Kasumi-1 (cell line): ENCODE measurements around the gene CEACAM21.
A peak's percentile ranks its signal among the peaks of the same experiment; 100 is the strongest.

Source experiments
- DNase-seq, 2 experiments: peaks; one replicate each; lab custom pipeline; 2025; lab: John Stamatoyannopoulos, UW

CEACAM21 gene

DNA sequence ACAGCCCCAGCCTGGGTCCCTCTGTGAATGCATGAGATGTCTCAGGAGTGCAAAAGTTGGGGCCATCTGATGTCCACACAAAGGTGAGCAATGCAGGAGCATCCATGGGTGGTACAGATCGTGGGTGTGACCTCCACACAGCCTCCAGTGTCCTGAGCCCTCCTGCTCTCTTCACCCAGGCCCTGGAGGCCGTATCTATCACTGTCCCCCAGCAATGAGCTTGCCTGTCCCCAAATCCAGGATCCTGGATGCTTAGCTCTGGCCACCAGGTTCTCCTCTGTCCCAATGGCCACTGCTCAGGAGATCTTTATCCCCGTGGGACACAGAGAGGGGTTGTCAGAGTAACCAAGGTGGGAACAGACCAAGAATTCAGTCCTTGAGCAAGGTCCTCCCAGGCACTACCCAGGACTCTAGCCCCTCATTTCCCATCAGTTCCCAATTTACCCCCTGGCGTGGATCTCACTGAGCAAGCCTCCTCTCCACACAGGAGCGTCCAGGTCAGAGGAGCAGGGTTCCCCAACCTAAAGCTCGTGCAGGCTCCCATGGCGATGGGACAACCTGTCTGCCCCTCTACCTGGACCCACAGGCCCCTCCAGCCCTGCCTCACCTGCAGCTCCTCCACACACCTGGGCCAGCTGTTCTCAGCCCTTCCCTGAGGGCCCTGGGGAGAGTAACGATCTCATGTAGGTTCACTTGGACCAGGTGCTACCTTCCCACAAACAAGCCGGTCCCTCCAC, 11.3 kb downstream of the CEACAM21 start:
- no peak for DNase-seq

DNA sequence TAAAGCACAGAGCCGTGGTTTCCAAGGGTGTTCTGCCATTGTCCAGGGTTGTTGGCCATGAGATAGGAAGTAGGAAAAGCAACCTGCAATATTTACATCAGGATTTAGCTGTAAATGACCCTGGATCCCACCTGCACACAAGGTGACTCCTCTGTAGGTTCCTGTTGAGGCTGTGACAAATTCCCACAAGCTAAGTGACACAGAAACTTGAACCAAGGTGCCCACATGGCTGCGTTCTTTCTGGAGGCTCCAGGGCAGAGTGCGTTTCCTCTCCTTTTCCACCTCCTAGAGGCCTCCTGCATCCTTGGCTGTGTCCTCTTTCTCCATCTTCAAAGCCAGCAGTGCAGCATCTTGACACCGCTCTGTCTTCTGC, 11.9 kb downstream of the CEACAM21 start:
- no peak for DNase-seq

DNA sequence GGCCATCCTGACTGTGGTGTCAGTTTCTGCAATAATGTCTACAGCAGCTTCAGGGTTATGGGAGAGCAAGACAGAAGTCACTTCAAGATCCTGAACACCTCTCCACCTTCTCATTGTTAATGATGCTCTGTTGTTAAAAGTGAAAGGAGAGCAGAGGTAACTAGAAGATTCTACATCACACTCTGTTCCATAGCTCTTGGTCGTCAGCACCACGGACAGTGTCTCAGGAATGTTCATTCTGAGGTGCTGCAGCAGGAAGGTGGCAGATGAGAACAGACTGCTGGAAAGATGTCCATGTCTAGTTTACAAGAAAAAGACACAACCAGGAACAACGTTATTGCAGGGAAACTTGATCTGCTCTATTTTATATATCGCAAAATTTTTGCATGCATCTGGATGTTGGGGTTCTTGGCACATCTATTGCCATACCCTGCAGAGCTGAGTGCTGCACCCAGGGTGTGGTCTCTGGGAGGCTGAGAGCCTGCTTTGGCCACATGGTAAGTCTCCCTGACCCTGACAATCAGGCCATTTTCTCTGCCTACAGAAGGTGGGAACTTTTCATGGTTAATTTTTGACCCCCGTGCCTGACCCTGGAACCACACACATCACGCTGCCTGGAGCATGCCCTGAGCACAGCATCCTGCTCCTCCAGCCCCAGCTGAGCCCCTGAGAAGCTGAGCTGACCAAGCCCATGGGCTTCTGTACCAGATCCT, 12.7 kb downstream of the CEACAM21 start:
- DNase-seq = peak; percentile 14 to 27

DNA sequence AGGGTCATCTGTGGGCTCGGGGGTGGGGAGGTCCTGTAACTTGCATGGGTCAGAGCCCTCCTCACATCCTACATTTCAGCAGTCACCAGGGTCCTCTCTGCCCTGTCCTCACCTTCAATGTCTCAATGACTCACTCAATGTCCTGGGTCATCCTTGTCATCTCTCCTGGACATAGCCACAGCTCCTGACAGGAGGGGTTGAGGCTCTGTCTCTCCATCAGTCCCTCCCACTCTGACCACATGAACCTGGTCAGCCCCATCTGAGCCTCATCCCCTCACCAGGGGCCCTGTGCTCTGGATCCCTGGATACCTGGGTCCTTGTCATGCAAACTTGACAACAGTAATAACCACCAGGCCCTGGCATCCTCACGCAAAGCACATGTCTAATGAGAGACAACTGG, 13.4 kb downstream of the CEACAM21 start:
- DNase-seq = no peak

DNA sequence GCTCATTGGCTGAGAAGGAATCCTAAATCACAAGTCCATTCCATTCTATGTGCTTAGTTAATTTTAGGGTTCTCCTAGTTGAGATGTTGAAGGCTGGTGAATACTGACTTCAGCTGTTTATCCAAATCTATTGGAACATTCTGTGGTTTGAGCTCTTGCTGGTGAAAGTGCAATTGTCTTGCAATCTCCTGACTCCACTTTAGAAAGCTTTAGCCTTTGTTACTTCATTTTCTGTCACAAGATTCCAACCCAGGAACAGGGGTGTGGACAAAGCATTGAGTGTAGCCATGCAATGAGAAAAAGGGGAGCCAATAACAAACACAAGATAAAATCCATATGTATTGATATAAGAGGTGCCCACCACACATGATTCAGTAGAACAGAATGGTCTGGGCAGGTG, 15.0 kb downstream of the CEACAM21 start:
- no peak for DNase-seq

DNA sequence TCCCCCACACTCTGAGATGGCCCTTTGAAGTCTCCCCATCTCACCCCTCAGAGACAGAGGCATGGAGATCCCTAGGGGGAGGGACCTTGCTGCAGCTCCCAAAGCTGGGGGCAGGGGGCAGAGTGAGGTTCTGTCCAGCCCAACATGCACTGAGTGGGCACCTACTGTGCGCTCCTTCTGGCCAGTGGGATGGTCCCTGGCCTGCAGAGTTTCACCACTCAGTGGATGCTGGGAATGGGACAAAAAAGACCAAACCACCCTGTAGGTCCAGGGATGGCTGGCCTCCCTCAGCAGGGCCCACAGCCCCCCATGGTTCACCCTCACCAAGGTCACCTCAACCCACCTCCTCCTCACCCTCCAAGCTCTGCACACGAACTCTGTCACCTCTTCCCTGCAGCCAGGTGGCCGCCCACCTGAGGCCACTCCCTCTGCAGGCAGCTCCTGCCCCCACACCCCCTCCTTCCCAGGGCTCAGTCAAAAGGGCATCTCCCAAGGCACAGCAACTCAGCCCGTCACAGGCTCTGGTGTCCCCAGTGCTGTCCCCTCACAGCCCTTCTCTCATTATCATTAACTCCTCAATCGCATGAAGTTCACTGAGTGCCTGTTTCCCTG, 16.1 kb downstream of the CEACAM21 start:
- no peak for DNase-seq

DNA sequence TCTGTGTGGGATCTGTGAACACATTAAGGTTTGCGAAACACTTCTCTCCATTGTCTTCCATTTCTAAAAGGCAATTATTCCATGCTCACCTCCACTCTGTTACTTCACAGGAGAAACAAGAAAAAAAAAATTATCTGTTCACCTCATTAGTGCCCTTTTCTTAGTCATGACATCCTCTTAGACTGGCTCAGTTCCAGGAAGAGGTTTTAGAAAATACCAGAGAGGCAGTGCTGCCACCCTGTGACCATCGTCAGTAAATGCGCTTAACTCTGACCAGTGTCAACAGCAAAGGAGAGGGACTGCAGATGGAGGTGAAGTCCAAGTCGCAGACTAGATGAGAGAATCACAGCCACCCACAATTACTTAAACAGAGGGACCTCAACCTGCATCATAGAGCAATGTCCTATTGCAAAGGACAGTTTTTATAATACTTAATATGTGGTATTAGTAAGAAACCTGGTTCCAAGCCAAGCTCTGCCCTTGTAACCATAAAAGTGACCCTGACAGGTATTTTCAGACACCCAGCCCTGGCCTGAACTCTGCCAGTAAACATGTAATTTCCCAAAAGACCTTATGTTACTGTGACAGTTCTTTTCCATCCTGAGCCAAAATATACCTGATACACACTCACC, 19.4 kb downstream of the CEACAM21 start:
- peak; percentile 83 to 86 for DNase-seq

DNA sequence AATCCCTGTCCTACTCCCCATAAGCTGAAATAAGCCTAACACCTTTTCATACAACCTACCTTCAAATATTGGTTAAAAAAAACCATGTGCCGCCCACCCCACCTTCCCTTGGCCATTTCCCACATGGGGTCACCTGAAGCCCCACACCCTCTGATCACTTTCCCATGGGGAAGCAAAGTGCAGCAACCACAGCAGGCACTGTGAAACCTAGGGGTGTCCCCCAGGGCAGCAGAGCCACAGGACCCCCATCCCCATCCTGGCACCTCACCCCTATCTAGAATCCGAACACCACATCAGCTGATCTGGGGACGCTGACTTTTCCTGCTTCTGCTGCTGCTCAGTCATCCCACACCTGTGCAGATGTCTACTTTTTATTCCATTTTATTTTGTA, 19.9 kb downstream of the CEACAM21 start:
- no peak for DNase-seq

DNA sequence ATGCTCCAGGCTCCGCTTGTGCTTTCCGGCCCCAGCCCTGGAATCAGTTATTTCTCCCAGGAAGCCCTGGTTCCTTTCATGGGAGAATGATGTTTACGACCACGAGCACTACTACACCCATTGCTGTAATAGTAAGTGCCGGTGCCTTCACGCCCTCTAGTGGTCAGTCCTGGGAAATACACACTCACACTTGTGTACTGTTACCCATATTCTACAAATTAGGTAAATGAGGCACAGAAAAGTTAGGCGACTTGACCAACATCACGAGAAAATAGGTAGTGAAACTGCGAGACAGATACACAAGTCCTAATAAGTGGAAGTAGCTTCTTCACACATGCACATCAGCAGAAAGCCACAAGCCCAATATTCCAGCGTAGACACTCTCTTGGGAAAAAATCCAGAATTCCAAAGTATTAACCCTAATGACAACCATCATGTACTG, 21.7 kb downstream of the CEACAM21 start:
- DNase-seq = peak; percentile 76 to 78

DNA sequence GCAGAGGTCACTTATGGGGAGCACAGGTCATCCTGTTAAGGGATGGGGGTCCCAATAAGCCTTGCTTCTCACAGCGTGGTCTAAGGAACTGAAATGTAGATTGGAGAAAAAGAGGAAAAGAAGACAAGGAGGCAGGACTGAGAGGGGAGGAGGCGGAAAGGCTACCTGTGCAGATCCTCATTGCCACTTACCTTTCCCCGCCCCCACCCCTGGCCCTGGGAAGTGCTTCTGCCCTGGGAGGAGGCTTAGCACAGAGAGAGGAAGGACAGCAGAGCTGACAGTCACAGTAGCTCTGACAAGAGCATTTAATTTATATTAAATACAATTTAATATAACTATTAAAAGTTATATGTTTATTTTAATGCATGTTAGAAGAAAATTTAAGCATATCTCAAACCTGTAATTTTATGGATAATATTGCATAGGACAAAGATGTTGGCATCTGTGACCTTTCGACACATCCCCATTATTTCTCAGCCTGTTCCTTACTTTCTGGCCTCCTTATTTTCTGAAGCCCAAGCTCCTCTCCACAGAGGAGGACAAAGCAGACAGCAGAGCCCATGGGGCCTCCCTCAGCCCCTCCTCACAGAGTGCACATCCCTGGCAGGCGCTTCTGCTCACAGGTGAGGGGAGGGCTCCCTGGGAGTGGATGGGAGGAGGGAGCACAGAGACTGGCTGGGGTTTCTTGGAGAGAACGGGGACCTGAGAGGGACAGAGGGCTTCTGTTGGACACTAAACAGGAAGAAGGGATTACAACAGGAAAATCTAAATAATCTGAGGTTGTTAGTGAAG, 23.4 kb downstream of the CEACAM21 start:
- no peak for DNase-seq

DNA sequence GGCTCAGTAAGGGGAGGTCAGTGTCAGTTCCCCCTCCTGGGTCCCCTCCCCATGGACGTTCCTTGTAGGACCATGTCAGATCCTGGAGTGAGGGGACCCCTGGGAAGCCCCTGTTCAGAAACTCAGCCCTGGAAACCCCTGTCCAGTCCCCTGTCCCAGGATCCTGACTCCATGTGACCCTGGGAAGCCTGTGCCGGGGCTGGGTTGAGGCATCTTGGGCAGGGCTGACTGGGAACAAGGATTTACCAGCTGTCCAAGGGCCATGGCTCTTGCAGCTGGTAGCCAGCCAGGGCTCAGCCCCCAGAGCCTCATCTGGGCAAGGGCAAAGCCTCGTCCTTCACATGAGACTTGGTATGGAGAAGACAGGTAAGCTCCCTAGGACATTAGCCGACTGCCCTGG, 25.8 kb downstream of the CEACAM21 start:
- no peak for DNase-seq

DNA sequence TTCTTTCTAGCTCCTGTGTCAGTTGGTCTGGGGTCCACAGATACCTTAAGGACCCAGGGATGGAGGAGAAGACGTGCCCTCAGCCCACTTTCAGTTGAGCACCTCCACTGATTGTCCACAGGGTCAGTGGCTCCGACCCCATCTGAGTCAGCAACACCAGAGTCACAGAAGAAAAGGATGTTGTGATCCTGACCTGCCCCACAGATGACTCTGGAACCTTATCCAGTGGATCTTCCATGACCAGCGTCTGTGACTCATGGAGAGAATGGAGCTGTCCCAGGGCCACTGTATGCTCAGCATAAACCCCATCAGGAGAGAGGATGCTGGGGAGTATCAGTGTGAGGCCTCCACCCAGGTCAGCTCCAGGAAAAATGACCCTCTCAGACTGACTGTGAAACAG, 28.9 kb downstream of the CEACAM21 start:
- no peak for DNase-seq

DNA sequence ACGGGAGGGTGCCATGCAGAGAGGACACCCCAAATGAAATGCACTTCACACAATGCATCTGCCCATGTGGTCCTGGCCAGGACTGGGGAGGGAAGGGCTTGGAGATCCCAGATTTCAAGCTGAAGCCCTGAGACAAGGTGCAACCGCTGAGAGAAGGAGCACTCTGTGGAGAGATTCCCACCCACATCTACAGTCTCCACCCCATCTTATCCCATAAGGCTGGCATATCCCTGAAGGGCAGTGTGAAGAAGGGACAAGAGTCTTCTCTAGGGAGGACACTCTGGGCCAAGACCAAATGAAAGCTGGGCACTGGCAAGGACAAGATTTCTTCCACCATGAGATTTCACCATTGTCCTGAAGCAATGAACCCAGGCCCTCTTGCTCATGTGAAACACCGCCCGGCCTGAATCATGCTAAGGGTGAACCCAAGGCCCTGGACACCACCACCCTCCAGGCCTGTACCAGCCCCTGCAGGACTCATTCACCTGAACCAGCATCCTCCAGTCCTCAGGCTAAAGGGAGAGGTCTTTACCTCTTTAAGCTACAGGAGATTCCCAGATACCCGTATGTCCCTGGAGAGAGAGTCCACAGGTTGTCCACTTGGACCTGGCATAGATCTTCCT, 30.4 kb downstream of the CEACAM21 start:
- DNase-seq = no peak

DNA sequence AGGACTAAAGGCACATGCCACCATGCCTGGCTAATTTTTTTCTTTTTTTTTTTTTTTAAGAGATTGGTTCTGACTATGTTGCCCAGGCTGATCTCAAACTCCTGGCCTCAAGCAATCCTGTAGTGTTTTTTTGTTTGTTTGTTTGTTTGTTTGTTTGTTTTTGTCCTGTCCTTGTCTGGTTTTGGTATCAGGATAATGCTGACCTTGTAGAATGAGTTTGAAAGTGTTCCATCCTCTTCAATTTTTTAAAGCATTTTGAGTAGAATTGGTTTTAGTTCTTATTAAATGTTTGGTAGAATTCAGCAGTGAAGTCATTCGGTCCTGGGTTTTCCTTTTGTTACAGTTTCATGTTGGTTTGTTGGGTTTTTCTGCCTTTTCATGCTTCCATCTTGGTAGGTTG, 31.7 kb downstream of the CEACAM21 start:
- DNase-seq = no peak

DNA sequence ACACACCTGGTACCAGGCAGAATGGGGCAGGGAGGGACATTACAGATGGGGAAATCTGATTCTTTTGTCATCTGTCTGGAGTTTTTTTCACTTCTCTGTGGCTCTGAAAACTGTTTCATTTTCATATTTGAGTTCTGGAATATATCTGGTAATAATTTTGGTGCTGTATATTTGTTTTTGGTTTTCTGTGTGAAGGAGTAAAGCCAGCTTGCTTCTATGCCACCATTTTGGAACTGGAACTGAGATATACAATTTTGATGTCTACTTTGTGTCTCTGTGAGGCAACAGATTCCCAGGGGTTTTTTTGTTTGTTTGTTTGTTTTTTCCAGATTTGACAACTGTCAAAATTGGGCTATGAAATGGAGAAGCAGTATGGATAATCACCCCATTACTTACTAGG, 34.8 kb downstream of the CEACAM21 start:
- DNase-seq = no peak

DNA sequence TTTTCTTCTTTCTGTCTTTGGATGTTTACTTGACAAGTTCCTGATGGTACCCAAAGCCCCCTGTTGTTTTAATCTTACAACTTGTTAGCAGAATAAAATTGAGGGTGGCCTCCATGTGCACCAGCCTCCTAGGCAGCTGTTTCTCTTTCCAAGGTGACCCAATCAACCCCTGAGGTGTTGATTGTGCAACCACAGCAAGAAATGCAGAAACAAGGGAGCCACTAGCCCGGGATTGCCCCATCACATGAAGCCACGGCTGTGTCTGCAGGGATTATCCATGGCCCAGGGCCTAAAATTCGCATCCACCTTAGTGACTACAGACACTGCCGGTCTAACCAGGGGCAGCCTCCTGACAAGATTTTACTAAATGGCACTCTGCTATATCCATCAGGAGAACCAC, 36.5 kb downstream of the CEACAM21 start:
- DNase-seq = no peak

DNA sequence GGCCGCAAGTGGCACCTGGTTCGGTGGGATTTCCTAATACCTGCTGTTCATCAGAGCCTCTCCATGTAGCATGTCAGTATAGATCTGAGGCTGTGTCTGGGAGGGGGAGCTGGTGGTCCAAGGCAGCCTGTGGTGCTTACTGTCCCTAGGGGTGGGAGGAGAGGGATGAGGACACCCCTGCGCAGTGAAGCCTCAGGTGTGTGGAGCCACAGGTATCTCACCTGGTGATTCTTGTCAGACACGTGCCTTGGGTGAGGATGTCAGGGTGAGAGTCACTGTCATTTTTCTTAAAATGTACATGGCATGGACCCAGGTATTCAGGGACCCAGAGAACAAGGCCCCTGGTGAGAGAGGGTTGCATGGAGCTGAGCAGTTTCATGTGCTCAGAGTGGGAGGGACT, 39.2 kb downstream of the CEACAM21 start:
- no peak for DNase-seq

DNA sequence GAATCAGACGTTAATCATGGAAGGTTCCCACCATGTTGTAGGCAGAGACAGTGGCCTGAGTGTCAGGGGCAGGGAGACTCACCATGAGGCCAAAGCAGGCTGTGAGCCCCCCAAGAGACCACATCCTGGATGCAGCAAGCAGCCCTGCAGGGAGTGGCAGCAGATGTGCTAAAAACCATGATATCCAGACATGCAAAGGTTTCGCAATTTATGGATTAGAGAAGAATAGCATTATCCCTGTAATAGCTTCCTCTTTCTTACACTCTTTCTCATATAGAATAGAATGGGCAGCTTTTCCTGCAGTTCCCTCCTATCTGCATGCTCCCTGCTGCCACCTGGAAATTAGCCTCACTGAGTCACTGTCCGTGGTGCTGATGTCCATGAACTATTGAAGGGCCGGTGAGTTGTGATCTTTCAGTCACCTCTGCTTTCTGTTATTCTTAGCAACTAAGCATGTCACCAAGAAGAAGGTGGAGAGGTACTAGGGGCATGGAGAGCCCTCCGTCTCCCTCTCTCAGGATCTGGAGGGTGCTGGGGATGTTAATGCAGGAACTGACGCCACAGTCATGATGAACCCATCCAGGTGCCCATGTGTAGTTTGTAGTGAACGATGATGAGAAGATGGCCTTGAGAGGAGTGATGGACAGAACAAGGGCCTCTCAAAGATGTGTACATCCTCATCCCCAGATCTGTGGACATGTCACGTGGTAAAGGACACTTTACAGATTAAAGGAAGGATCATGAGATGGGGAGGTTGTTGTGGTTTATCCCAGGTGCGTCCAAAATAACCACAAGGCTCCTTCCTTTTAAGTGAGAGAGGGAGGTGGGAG, 41.0 kb downstream of the CEACAM21 start:
- peak; percentile 29 to 53 for DNase-seq

DNA sequence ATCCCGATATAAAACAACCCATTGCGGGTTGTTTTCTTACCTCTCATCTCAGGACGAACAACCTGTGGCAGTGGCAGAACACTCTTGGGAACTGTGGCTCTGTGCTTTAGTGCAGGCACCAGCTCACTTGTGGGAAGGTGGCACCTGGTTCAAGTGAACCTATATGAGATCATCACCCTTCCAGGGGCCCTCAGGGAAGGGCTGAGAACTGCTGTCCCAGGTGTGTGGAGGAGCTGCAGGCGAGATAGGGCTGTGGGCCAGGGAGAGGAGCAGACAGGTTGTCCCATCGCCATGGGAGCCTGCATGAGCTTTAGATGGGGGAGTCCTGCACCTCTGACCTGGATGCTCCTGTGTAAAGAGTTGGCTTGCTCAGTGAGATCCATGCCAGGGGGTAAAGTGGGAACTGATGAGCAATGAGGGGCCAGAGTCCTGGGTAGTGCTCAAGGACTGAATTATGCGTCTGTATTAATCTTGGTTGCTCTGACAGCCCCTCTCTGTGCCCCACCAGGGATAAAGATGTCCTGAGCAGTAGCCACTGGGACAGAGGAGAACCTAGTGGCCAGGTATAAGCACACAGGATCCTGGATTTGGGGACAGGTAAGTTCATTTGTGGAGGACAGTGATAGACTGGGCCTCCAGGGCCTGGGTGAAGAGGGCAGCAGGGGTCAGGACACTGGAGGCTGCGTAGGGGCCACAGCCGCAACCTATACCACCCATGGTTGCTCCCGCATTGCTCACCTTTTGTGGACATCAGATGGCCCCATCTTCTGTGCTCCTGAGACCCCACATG, 42.2 kb downstream of the CEACAM21 start:
- DNase-seq = no peak

DNA sequence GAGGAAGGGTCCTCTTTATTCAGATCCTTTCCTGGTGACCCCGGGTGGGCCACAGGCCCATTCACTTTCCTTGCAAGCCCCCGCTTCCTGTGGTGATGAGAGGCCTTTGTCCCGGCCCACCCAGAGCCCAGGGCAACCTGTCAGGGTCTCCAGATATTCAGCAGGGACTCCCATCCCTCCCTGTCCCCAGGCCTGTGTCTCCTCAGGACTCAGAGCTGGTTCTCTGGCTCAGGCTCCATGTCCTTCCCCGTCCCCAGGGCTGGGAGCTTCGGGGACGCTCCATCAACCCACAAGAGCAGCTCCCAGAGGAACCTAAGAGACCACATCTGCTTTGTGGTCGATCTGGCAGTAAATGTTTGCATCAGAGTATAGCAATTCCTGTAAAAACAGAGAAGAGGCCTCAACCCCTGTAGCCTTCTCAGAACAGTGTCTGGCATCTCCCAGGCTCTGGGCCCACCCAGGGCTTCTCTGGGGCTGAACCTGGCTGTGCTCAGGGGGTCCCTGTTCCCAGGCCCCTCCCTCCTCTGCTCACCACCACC, 43.1 kb downstream of the CEACAM21 start:
- DNase-seq = peak; percentile 57 to 64
